SK-N-MC (cell line): Measurements from ENCODE around the gene NDUFA13.

ENCODE experiments used
- DNase-seq: peaks from one replicate; pipeline ENCODE4 v3.0.0-alpha.2; 2011; ENCODE audit warnings: low read depth, low spot score
- H3K27ac ChIP-seq: fragments of 200-600 bp; sonication (generic); 2 replicates; pipeline ENCODE4 v1.5.1; 2016; ENCODE audit warnings: mixed run types
- H3K36me3 ChIP-seq: fragments of 200-600 bp; sonication (generic); 2 replicates; pipeline ENCODE4 v1.6.1; 2017; ENCODE audit warnings: antibody characterized with exemption, low read length, mixed read lengths; ENCODE audit not compliant: insufficient read depth
- H3K4me3 ChIP-seq: fragments of 200-600 bp; sonication (generic); 2 replicates; pipeline ENCODE4 v1.5.1; 2016
- H3K9ac ChIP-seq: fragments of 200-600 bp; sonication (generic); 2 replicates; pipeline ENCODE4 v1.8.0; 2017; ENCODE audit warnings: mixed run types, mixed read lengths; ENCODE audit not compliant: insufficient read length
- H3K9me3 ChIP-seq: fragments of 200-600 bp; sonication (generic); 2 replicates; pipeline ENCODE4 v1.6.1; 2017; ENCODE audit warnings: low read depth, mild to moderate bottlenecking, antibody characterized with exemption, low read length, moderate library complexity, mixed read lengths
- EZH2 ChIP-seq: fragments of 200-600 bp; sonication (generic); IDR thresholded peaks from one replicate; pipeline ENCODE4 v1.6.1; 2017; ENCODE audit warnings: antibody characterized with exemption
- FOXP2 ChIP-seq: optimal IDR thresholded peaks from 2 replicates; pipeline ENCODE3; 2011; ENCODE audit warnings: mild to moderate bottlenecking, moderate library complexity; ENCODE audit not compliant: insufficient read depth; ENCODE audit errors: extremely low read length, control extremely low read depth
- POLR2AphosphoS5 ChIP-seq: IDR thresholded peaks from 2 replicates; pipeline ENCODE4 v1.6.1; 2012; ENCODE audit warnings: mild to moderate bottlenecking, low read depth, low read length, borderline replicate concordance

NDUFA13 gene

DNA sequence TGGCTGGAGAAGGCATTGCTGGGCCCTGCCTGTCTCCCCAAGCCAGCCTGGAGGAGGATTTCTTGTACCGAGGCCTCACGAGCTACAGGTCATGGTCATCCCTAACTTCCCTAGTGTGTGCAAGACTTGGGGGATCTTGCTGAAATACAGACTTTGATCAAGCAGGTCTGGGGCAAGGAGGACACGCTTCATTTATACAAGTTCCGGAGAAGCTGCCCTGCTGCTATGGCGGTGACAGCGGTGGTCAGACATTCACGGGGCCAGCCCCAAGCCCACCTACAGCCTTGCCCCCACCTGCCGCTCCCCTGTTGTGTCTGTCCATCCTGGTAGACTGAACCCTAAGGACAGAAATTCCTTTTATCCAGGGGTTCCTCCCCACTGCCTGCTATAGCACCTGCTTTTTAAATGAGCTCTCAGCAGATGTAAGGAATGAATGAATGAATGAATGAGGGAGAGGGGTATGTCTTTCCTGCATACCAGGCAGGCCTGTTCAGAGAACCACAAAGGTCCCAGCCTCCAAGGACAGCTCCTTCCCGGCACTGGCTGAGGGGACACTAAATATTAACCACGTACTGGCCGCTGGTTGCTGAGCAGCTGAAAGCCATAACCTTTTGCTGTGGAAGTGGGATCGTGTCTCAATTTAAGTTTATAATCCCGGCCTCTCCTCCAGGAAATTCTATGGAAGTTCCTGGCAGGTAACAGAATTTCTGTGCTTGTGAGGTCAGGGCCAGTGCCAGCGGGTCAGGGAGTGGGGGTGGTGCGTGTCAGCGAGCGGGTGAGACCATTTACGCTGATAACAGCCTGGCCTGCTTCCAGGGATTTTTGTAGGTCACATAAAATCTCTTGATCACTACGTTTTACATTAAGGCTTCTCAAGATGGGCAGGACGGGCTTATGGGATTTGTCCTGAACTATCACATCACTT lies 27.8 kb upstream of the NDUFA13 start:
- TF ChIP-seq POLR2AphosphoS5 (no peak), FOXP2 (no peak), EZH2 (no peak)
- DNase-seq: peak; percentile 10
- Histone ChIP-seq H3K4me3 (peak overlapping the region; percentile 67), H3K9me3 (no peaks in the 10 kb centered on the region), H3K9ac (peak overlapping the region; percentile 69), H3K27ac (peak overlapping the region; percentile 96), H3K36me3 (peaks cover 20% of the 10 kb centered on the region; the same call in 1 of the 2 replicates)

GRCh38 chr19:19488875-19489690 lies 26.9 kb upstream of the NDUFA13 start:
- TF ChIP-seq FOXP2 (no peak), EZH2 (no peak)
- Histone ChIP-seq H3K9ac (peak overlapping the region; percentile 69), H3K9me3 (no peaks in the 10 kb centered on the region), H3K4me3 (peak overlapping the region; percentile 67), H3K27ac (peak overlapping the region; percentile 96), H3K36me3 (peaks cover 26% of the 10 kb centered on the region; the same call in 1 of the 2 replicates)
- peak; percentile 70 for DNase-seq

DNA sequence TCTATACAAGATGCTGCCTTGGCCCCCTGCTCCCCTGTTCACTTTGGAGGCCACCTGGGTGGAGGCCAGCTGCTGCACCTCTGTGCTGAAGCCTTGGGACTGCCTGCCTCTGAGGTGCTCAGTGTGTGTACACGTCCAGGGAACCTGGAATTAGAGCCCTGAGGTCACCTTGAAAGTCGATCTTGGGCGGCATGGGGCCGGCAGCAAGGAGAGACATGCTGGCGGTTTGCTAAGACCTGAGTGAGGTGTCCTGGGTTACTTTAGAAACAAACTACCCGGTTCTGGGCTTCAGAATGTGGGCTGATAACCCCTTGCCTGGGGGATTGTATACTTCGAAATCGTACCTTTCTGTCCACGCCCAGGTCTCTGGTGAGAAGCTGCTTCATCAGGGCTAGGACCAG lies 26.2 kb upstream of the NDUFA13 start:
- H3K9me3 ChIP-seq: no peaks in the 10 kb centered on the region
- no peak overlapping the region for H3K9ac ChIP-seq
- DNase-seq: no peak
- TF ChIP-seq FOXP2 (no peak), POLR2AphosphoS5 (no peak), EZH2 (no peak)
- peaks cover 34% of the 10 kb centered on the region; the same call in 1 of the 2 replicates for H3K36me3 ChIP-seq
- H3K4me3 ChIP-seq: no peak overlapping the region
- H3K27ac ChIP-seq: peak overlapping the region; percentile 96

- H3K9ac ChIP-seq: no peak overlapping the region
- no peaks in the 10 kb centered on the region for H3K9me3 ChIP-seq
- no peak overlapping the region for H3K4me3 ChIP-seq
- peaks cover 35% of the 10 kb centered on the region; the same call in 1 of the 2 replicates for H3K36me3 ChIP-seq
- DNase-seq: peak; percentile 30
- no peak for TF ChIP-seq EZH2
- no peak for TF ChIP-seq FOXP2
- TF ChIP-seq POLR2AphosphoS5: no peak
- peak overlapping the region; percentile 96 for H3K27ac ChIP-seq
Measured at GRCh38 chr19:19490214-19490968, 25.6 kb upstream of the NDUFA13 start.

DNA sequence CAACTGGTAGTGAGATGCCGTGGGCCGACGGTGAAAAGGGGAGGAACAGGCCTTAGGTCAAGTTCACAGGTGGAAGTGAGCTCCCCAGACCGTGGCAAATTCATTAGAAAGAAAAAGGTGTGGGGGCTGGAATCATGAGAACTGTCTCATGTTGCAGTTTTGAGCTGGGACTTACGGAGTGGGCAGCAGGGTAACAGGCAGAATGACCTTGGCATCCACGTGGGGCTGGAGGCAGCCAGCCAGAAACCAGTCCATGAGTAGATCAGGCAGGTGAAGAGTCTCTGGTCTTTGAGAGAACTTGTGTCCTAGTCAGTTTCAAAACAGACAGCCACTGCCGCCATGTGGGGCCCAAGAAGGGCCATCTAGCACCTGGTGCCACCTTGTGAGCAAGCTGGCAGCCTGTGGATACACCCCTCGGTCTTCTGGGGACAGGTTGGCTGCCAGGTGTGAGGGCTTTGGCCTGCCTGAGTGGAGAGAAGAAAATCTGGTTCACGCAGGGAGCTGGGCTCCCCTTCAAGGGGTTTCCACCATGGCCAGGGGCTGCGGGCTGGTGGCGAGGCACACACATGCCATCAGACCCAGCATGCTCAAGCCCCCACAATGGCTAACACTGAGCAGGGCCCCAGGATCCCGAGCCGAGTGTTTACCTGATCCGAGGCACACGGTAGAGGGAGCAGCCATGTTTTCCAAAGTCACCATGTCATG lies 24.6 kb upstream of the NDUFA13 start:
- no peak overlapping the region for H3K27ac ChIP-seq
- no peaks in the 10 kb centered on the region for H3K9me3 ChIP-seq
- no peak for TF ChIP-seq FOXP2
- no peak for TF ChIP-seq EZH2
- TF ChIP-seq POLR2AphosphoS5: no peak
- H3K36me3 ChIP-seq: peaks cover 45% of the 10 kb centered on the region
- no peak overlapping the region for H3K9ac ChIP-seq
- no peak overlapping the region for H3K4me3 ChIP-seq
- no peak for DNase-seq

DNA sequence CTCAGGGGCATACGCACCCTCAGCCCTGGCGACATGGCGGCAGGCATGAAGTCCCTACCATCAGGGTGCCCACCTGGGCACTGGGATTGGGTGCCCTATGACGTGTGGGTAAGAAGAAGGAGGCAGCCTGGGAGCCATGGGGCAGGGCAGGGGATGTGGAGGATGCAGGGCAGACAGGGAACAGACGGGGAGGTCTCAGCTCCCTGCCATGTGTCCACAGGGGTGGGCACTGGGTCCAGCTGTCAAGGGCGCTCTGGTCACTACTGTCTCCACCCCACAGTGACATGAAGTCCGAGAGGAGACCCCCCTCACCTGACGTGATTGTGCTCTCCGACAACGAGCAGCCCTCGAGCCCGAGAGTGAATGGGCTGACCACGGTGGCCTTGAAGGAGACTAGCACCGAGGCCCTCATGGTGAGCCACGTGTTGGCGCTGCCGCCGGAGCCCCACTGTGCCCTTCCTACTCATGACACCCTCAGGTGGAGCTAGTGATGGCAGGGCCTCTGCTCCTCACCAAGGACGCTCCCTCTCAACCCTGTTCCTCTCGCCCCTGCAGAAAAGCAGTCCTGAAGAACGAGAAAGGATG lies 23.9 kb upstream of the NDUFA13 start:
- Histone ChIP-seq H3K9ac (no peak overlapping the region), H3K4me3 (no peak overlapping the region), H3K9me3 (no peaks in the 10 kb centered on the region), H3K27ac (0 out of 2 replicates have a peak overlapping the region, but pooled peaks have one; percentile 9), H3K36me3 (peaks cover 48% of the 10 kb centered on the region)
- TF ChIP-seq FOXP2 (no peak), POLR2AphosphoS5 (no peak), EZH2 (no peak)
- no peak for DNase-seq

- H3K27ac ChIP-seq: no peak overlapping the region
- no peak overlapping the region for H3K9ac ChIP-seq
- no peak overlapping the region for H3K4me3 ChIP-seq
- no peaks in the 10 kb centered on the region for H3K9me3 ChIP-seq
- peaks cover 64% of the 10 kb centered on the region for H3K36me3 ChIP-seq
- no peak for DNase-seq
- TF ChIP-seq FOXP2 (no peak), POLR2AphosphoS5 (no peak), EZH2 (no peak)
Measured at GRCh38 chr19:19493841-19494546, 22.0 kb upstream of the NDUFA13 start.
